Osteoblast (primary cell): ENCODE measurements around the gene SUPT16H. TPM values are rescaled to one million over a fixed set of nuclear protein-coding genes. Genes with fewer than 3 reads are reported as not detected.

Experiments
- DNase-seq: peaks from one replicate; pipeline ENCODE4 v3.0.0; 2011; ENCODE audit warnings: low spot score, mixed read lengths; ENCODE audit not compliant: insufficient read length; ENCODE audit errors: missing footprints
- H2AFZ ChIP-seq: 2 replicates; pipeline ENCODE4 v1.6.0; 2011; ENCODE audit warnings: mild to moderate bottlenecking, low read length
- H3K27ac ChIP-seq: 2 replicates; pipeline ENCODE4 v1.5.1; 2011; ENCODE audit warnings: mild to moderate bottlenecking, low read depth, low read length, moderate library complexity
- H3K27me3 ChIP-seq: 2 replicates; pipeline ENCODE4 v1.6.0; 2012; ENCODE audit warnings: mild to moderate bottlenecking, control low read depth, inconsistent platforms, low read length, moderate library complexity; ENCODE audit not compliant: insufficient read depth
- H3K36me3 ChIP-seq: 2 replicates; pipeline ENCODE4 v1.5.1; 2011; ENCODE audit warnings: mild to moderate bottlenecking, low read length, control low read depth, moderate library complexity; ENCODE audit not compliant: insufficient read depth
- H3K4me1 ChIP-seq: 2 replicates; pipeline ENCODE4 v1.5.1; 2011; ENCODE audit warnings: mild to moderate bottlenecking, low read length, control low read depth, moderate library complexity; ENCODE audit not compliant: insufficient read depth
- H3K4me2 ChIP-seq: 2 replicates; pipeline ENCODE4 v1.6.0; 2011; ENCODE audit warnings: mild to moderate bottlenecking, low read length; ENCODE audit not compliant: insufficient read depth
- H3K4me3 ChIP-seq: fragments of 200-600 bp; sonication (generic); 3 replicates; pipeline ENCODE4 v1.5.1; 2012; ENCODE audit warnings: mild to moderate bottlenecking, low read length, inconsistent platforms; ENCODE audit not compliant: insufficient read depth
- H3K79me2 ChIP-seq: 2 replicates; pipeline ENCODE4 v1.6.0; 2012; ENCODE audit warnings: mild to moderate bottlenecking, low read length, control low read depth, inconsistent platforms; ENCODE audit not compliant: insufficient read depth
- H3K9me3 ChIP-seq: 2 replicates; pipeline ENCODE4 v1.5.1; 2011; ENCODE audit warnings: low read depth, low read length, control low read depth
- H4K20me1 ChIP-seq: 2 replicates; pipeline ENCODE4 v1.6.0; 2012; ENCODE audit warnings: mild to moderate bottlenecking, low read length, control low read depth; ENCODE audit not compliant: insufficient read depth
- CTCF ChIP-seq: IDR thresholded peaks from 2 replicates; pipeline ENCODE4 v1.5.1; 2011; ENCODE audit warnings: mild to moderate bottlenecking, low read depth, low read length, moderate library complexity; ENCODE audit errors: extremely low read depth
- total RNA-seq: library from RNA; depleted of rRNA; stranded (reverse); fragments of >200 nt; gene quantifications from 2 replicates; pipeline ENCODE4 v1.2.3, GENCODE V29; 2012

Gene SUPT16H
- total RNA-seq, 1 donor, result 72.0 TPM

- H3K4me2 ChIP-seq, result no peak overlapping the region
- DNase-seq, result no peak
- no peaks in the 10 kb centered on the region for H3K36me3 ChIP-seq
- no peak overlapping the region for H3K4me3 ChIP-seq
- TF ChIP-seq CTCF, result no peak
- no peak overlapping the region for H2AFZ ChIP-seq
- H3K4me1 ChIP-seq, result no peaks in the 10 kb centered on the region
- no peaks in the 10 kb centered on the region for H3K9me3 ChIP-seq
- H3K79me2 ChIP-seq, result no peaks in the 10 kb centered on the region
- H3K27ac ChIP-seq, result no peak overlapping the region
- no peaks in the 10 kb centered on the region for H4K20me1 ChIP-seq
- H3K27me3 ChIP-seq, result peaks cover 4% of the 10 kb centered on the region
Measured at GRCh38 chr14:21334202-21334906, 49.5 kb downstream of the SUPT16H start.

GRCh38 chr14:21332950-21333349 is 50.9 kb downstream of the SUPT16H start:
- H3K27ac ChIP-seq, result no peak overlapping the region
- no peak overlapping the region for H3K4me2 ChIP-seq
- DNase-seq, result no peak
- no peaks in the 10 kb centered on the region for H3K9me3 ChIP-seq
- H3K4me1 ChIP-seq, result no peaks in the 10 kb centered on the region
- no peaks in the 10 kb centered on the region for H3K36me3 ChIP-seq
- no peak overlapping the region for H2AFZ ChIP-seq
- H4K20me1 ChIP-seq, result no peaks in the 10 kb centered on the region
- no peaks in the 10 kb centered on the region for H3K79me2 ChIP-seq
- TF ChIP-seq CTCF, result no peak
- peaks cover 4% of the 10 kb centered on the region for H3K27me3 ChIP-seq
- H3K4me3 ChIP-seq, result no peak overlapping the region

- H3K4me1 ChIP-seq, result no peaks in the 10 kb centered on the region
- no peak for DNase-seq
- no peaks in the 10 kb centered on the region for H4K20me1 ChIP-seq
- no peaks in the 10 kb centered on the region for H3K36me3 ChIP-seq
- H2AFZ ChIP-seq, result no peak overlapping the region
- no peak overlapping the region for H3K4me3 ChIP-seq
- H3K27me3 ChIP-seq, result peaks cover 3% of the 10 kb centered on the region
- no peak overlapping the region for H3K4me2 ChIP-seq
- no peak for TF ChIP-seq CTCF
- H3K9me3 ChIP-seq, result no peaks in the 10 kb centered on the region
- H3K79me2 ChIP-seq, result no peaks in the 10 kb centered on the region
- no peak overlapping the region for H3K27ac ChIP-seq
Measured at GRCh38 chr14:21326972-21327371, 56.8 kb downstream of the SUPT16H start.

GRCh38 chr14:21322716-21323115 is 61.1 kb downstream of the SUPT16H start:
- Histone ChIP-seq H3K27ac (no peak overlapping the region), H3K79me2 (no peaks in the 10 kb centered on the region), H2AFZ (no peak overlapping the region), H3K4me3 (no peak overlapping the region), H3K4me2 (no peak overlapping the region), H3K36me3 (no peaks in the 10 kb centered on the region), H3K27me3 (peaks cover 6% of the 10 kb centered on the region), H4K20me1 (no peaks in the 10 kb centered on the region), H3K9me3 (no peaks in the 10 kb centered on the region), H3K4me1 (no peaks in the 10 kb centered on the region)
- TF ChIP-seq CTCF, result no peak
- DNase-seq, result no peak
